Measurements from ENCODE around the gene DENND6B. TPM values are rescaled to one million over a fixed set of nuclear protein-coding genes. Genes with fewer than 3 reads are reported as not detected.

The DENND6B gene
- total and polyA plus RNA-seq, 2 of the 13 experiments (the other 11 are each of a cell fraction or from before 2014, with no cell fraction given), result 0.95 to 3.8 TPM

DNA sequence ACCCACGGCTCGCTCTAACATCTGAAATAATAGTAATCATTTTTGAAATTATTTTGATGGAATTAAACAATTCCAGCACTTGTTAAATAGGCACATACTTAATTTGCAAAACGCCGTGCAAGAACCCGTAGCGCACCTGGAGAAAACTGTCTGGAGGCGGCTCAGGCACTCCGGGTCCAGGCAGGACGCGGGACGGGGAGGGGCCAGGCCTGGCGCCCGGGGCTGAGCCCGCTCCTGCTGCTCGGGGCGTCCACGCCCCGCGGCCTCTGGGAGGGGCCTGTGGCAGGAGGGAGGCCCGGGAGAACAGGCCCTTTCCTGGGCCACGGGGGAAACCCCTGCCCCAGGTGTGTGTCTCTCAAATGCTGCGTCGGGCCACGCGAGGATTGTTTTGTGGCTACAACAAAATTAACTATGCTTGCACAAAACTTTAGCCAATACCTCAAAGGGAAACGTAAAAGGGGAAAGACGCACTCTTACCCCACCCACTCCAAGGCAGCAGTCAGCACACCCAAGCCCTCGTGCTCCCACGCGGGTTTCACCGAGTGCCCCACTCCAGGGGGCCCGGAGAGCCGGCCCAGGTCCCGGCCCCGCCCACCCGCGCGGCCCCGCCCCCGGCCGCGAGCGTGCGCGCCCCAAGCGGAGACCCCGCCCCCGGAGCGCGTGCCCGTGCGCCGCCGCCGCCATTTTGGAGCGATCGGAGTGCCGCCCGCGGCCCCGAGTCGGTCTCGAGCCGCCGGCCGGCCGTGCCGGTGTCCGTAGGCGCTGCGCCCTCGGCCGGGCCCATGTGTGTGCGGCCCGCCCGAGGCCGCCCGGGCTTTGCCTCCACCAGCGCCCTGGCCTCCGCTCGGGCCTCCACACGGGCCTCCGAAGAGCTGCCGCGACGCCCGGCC is 16.1 kb upstream of the DENND6B start, which contains the start of gene PPP6R2 (continued):
- TF ChIP-seq, protein P1, sequence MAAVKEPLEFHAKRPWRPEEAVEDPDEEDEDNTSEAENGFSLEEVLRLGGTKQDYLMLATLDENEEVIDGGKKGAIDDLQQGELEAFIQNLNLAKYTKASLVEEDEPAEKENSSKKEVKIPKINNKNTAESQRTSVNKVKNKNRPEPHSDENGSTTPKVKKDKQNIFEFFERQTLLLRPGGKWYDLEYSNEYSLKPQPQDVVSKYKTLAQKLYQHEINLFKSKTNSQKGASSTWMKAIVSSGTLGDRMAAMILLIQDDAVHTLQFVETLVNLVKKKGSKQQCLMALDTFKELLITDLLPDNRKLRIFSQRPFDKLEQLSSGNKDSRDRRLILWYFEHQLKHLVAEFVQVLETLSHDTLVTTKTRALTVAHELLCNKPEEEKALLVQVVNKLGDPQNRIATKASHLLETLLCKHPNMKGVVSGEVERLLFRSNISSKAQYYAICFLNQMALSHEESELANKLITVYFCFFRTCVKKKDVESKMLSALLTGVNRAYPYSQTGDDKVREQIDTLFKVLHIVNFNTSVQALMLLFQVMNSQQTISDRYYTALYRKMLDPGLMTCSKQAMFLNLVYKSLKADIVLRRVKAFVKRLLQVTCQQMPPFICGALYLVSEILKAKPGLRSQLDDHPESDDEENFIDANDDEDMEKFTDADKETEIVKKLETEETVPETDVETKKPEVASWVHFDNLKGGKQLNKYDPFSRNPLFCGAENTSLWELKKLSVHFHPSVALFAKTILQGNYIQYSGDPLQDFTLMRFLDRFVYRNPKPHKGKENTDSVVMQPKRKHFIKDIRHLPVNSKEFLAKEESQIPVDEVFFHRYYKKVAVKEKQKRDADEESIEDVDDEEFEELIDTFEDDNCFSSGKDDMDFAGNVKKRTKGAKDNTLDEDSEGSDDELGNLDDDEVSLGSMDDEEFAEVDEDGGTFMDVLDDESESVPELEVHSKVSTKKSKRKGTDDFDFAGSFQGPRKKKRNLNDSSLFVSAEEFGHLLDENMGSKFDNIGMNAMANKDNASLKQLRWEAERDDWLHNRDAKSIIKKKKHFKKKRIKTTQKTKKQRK (IDR thresholded peaks at IDR 0.05; ENCODE audit: low read length), result no peak
- TF ChIP-seq DMAP1 (CRISPR knock-in tag; IDR thresholded peaks at IDR 0.05), result 0 out of 2 replicates have a peak, but pooled peaks have one; percentile 39
- no peak for TF ChIP-seq ZNF335 (CRISPR knock-in tag; IDR thresholded peaks at IDR 0.05)
- TF ChIP-seq, protein P2, sequence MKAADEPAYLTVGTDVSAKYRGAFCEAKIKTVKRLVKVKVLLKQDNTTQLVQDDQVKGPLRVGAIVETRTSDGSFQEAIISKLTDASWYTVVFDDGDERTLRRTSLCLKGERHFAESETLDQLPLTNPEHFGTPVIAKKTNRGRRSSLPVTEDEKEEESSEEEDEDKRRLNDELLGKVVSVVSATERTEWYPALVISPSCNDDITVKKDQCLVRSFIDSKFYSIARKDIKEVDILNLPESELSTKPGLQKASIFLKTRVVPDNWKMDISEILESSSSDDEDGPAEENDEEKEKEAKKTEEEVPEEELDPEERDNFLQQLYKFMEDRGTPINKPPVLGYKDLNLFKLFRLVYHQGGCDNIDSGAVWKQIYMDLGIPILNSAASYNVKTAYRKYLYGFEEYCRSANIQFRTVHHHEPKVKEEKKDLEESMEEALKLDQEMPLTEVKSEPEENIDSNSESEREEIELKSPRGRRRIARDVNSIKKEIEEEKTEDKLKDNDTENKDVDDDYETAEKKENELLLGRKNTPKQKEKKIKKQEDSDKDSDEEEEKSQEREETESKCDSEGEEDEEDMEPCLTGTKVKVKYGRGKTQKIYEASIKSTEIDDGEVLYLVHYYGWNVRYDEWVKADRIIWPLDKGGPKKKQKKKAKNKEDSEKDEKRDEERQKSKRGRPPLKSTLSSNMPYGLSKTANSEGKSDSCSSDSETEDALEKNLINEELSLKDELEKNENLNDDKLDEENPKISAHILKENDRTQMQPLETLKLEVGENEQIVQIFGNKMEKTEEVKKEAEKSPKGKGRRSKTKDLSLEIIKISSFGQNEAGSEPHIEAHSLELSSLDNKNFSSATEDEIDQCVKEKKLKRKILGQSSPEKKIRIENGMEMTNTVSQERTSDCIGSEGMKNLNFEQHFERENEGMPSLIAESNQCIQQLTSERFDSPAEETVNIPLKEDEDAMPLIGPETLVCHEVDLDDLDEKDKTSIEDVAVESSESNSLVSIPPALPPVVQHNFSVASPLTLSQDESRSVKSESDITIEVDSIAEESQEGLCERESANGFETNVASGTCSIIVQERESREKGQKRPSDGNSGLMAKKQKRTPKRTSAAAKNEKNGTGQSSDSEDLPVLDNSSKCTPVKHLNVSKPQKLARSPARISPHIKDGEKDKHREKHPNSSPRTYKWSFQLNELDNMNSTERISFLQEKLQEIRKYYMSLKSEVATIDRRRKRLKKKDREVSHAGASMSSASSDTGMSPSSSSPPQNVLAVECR (CRISPR knock-in tag; IDR thresholded peaks at IDR 0.05; ENCODE audit: borderline replicate concordance), result no peak; the same call in 1 of the 2 replicates
- no peak for TF ChIP-seq ZNF605 (CRISPR knock-in tag; IDR thresholded peaks at IDR 0.05)
- TF ChIP-seq, protein P3, sequence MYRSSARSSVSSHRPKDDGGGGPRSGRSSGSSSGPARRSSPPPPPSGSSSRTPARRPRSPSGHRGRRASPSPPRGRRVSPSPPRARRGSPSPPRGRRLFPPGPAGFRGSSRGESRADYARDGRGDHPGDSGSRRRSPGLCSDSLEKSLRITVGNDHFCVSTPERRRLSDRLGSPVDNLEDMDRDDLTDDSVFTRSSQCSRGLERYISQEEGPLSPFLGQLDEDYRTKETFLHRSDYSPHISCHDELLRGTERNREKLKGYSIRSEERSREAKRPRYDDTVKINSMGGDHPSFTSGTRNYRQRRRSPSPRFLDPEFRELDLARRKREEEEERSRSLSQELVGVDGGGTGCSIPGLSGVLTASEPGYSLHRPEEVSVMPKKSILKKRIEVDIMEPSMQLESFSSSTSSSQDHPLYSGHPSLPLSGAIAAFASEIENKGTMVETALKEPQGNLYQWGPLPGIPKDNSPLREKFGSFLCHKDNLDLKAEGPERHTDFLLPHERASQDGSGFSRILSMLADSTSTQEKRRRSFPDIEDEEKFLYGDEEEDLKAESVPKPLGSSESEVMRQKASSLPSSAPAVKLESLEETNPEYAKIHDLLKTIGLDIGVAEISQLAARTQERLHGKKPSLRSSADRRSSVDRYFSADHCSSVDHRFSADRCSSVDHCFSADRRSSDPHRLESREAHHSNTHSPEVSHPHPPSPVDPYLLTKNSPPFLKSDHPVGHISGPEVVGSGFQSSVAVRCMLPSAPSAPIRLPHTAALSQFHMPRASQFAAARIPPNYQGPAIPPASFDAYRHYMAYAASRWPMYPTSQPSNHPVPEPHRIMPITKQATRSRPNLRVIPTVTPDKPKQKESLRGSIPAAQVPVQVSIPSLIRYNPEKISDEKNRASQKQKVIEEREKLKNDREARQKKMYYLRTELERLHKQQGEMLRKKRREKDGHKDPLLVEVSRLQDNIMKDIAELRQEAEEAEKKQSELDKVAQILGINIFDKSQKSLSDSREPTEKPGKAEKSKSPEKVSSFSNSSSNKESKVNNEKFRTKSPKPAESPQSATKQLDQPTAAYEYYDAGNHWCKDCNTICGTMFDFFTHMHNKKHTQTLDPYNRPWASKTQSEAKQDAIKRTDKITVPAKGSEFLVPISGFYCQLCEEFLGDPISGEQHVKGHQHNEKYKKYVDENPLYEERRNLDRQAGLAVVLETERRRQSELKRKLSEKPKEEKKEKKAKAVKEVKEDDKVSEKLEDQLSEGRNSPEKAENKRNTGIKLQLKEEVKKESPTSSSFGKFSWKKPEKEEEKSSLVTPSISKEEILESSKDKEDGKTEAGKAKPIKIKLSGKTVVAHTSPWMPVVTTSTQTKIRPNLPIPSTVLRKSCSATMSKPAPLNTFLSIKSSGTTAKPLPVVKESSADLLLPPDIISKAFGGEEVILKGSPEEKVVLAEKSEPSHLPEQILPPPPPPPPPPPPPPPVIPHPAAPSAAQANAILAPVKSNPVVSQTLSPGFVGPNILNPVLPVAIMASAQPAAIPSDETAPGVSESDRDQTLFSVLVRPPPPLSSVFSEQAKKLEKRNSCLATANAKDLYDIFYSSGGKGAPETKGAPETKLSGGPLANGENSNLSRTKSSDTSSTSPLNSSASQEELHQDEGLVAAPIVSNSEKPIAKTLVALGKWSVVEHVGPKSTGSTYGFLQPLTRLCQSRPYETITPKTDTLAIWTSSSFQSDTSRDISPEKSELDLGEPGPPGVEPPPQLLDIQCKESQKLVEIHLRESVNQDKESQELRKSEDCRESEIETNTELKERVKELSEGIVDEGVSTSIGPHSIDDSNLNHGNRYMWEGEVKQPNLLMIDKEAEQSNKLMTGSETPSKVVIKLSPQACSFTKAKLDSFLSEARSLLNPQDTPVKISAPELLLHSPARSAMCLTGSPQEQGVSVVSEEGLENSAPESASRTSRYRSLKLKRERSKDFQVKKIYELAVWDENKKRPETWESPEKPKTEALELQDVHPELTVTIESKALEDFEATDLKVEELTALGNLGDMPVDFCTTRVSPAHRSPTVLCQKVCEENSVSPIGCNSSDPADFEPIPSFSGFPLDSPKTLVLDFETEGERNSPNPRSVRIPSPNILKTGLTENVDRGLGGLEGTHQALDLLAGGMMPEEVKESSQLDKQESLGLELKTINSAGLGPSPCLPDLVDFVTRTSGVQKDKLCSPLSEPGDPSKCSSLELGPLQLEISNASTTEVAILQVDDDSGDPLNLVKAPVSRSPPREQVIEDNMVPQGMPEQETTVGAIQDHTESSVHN (CRISPR knock-in tag; IDR thresholded peaks at IDR 0.05), result no peak
- no peak for TF ChIP-seq ZSCAN12 (CRISPR knock-in tag; IDR thresholded peaks at IDR 0.05)
- TF ChIP-seq, protein P4, sequence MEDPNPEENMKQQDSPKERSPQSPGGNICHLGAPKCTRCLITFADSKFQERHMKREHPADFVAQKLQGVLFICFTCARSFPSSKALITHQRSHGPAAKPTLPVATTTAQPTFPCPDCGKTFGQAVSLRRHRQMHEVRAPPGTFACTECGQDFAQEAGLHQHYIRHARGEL (CRISPR knock-in tag; IDR thresholded peaks at IDR 0.05), result no peak
- TF ChIP-seq, protein P5, sequence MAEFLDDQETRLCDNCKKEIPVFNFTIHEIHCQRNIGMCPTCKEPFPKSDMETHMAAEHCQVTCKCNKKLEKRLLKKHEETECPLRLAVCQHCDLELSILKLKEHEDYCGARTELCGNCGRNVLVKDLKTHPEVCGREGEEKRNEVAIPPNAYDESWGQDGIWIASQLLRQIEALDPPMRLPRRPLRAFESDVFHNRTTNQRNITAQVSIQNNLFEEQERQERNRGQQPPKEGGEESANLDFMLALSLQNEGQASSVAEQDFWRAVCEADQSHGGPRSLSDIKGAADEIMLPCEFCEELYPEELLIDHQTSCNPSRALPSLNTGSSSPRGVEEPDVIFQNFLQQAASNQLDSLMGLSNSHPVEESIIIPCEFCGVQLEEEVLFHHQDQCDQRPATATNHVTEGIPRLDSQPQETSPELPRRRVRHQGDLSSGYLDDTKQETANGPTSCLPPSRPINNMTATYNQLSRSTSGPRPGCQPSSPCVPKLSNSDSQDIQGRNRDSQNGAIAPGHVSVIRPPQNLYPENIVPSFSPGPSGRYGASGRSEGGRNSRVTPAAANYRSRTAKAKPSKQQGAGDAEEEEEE (CRISPR knock-in tag; IDR thresholded peaks at IDR 0.05; ENCODE audit: borderline replicate concordance), result peak; percentile 61; the same call in 1 of the 2 replicates

All from HepG2 (cell line).